GM20431 (cell line): ENCODE data around the gene BMPR1A.

ENCODE experiments used
- in situ Hi-C: fragments of 300-500 bp; cut with MseI, MboI; formaldehyde crosslinking; loops from one replicate; pipeline ENCODE4 v1.15.0; 2020; ENCODE audit warnings: low sequenced_read_pairs; ENCODE audit not compliant: unreplicated experiment

Gene BMPR1A

GRCh38 chr10:86758189-86759072 lies 2.0 kb downstream of the BMPR1A start:
- in situ Hi-C loops, result no loop called here

GRCh38 chr10:86759073-86759672 lies 2.8 kb downstream of the BMPR1A start:
- in situ Hi-C loops, result no loop called here

- in situ Hi-C loops, result no loop called here
Observed at GRCh38 chr10:86763404-86763803, 7.0 kb downstream of the BMPR1A start.

- in situ Hi-C loops, result no loop called here
Observed at GRCh38 chr10:86765548-86765947, 9.1 kb downstream of the BMPR1A start.

GRCh38 chr10:86768412-86769062 lies 12.1 kb downstream of the BMPR1A start:
- in situ Hi-C loops, result no loop called here

GRCh38 chr10:86769991-86770390 lies 13.6 kb downstream of the BMPR1A start:
- in situ Hi-C loops, result no loop called here

GRCh38 chr10:86770412-86770960 lies 14.1 kb downstream of the BMPR1A start:
- in situ Hi-C loops, result no loop called here

- in situ Hi-C loops, result no loop called here
Observed at GRCh38 chr10:86773498-86773897, 17.1 kb downstream of the BMPR1A start.

- in situ Hi-C loops, result no loop called here
Observed at GRCh38 chr10:86775056-86775869, 18.8 kb downstream of the BMPR1A start.

GRCh38 chr10:86775870-86776180 lies 19.4 kb downstream of the BMPR1A start:
- in situ Hi-C loops, result no loop called here

- in situ Hi-C loops, result no loop called here
Observed at GRCh38 chr10:86779220-86780017, 23.0 kb downstream of the BMPR1A start.

- in situ Hi-C loops, result no loop called here
Observed at GRCh38 chr10:86782701-86783418, 26.4 kb downstream of the BMPR1A start.

GRCh38 chr10:86785037-86785436 lies 28.6 kb downstream of the BMPR1A start:
- in situ Hi-C loops, result no loop called here

- in situ Hi-C loops, result no loop called here
Observed at GRCh38 chr10:86785968-86786367, 29.5 kb downstream of the BMPR1A start.

- in situ Hi-C loops, result no loop called here
Observed at GRCh38 chr10:86786368-86786767, 29.9 kb downstream of the BMPR1A start.

- in situ Hi-C loops, result no loop called here
Observed at GRCh38 chr10:86790394-86790793, 34.0 kb downstream of the BMPR1A start.

- in situ Hi-C loops, result no loop called here
Observed at GRCh38 chr10:86792461-86793167, 36.2 kb downstream of the BMPR1A start.

- in situ Hi-C loops, result no loop called here
Observed at GRCh38 chr10:86793696-86794095, 37.3 kb downstream of the BMPR1A start.
